ENCODE data around the gene OMP. TPM values are rescaled to one million over a fixed set of nuclear protein-coding genes. Genes with fewer than 3 reads are reported as not detected.

OMP gene
- total RNA-seq, 2 experiments from 2014 or later, result not detected

DNA sequence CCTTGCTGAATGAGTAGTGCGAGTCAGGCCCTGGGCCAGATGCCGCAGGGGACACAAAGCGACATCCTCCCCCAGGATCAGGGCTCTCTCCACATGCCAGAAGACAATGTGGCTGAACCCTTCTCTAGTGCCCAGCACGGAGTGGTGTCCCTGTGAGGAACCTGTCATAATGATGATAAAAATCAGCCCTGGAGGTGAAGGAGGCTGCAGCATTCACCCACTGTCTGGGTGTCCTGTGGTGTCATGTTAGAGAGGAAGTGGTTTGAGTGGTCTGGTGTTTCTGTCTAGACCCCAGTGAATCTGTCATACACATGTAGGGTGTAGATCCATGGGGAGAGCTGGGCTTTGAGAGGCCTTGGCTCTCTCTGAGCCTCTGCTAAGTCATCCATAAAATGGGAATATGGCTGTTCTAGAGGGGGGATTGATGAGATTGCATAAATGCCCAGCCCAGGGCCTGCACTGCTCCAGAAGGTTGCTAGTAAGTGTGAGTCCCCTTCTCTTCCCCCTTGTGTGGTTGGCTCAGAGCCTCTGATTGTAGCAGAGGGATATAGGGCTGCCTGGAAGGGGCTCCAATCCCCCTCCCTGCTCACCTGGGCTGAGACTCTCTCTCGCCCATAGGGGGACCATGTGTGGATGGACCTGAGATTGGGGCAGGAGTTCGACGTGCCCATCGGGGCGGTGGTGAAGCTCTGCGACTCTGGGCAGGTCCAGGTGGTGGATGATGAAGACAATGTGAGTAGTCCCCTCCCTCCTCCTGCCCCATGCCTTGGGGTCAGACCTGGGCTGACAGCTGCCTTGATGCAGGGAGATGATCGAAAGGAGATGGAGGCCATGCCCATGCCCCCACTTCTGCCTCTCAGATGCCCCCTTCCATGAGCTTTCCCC lies 39.7 kb downstream of the OMP start:
- ChIA-PET CTCF (interaction anchor here (1.9 kb wide), 1 partner anchor 15 kb away, joined by 6 read pairs; no protein-coding TSS in a partner anchor), POLR2A (no interaction called here)

DNA sequence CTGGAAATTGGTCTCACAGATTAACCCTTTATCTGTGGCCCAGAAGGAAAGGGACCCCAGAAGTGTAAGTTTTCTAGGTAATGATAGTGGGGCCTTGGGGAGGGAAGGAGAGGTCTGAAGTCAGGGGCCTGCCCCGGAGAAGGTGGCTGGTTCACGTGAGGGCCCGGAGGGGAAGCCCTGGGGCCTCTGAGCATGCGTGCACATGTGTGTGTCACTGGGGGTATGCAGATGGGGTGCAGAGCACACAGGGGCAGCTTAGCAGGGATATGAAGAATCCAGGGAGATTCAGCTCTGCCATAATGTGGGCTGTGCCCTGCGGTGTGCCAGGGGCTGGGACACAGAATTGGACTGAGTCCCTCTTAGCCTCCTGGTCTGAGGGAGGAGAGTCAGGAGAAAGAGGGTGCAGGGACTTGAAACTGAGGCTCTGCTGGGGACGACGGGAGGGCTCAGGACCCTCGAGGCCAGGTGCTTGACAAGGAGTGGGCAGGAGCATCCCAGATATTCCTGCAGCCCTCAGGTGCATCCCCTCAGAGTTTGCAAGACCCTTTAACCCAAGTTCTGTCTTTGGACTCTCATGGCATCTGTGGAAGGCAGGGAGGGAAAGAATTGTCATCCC lies 40.9 kb downstream of the OMP start:
- ChIA-PET POLR2A (no interaction called here), CTCF (no interaction called here)

DNA sequence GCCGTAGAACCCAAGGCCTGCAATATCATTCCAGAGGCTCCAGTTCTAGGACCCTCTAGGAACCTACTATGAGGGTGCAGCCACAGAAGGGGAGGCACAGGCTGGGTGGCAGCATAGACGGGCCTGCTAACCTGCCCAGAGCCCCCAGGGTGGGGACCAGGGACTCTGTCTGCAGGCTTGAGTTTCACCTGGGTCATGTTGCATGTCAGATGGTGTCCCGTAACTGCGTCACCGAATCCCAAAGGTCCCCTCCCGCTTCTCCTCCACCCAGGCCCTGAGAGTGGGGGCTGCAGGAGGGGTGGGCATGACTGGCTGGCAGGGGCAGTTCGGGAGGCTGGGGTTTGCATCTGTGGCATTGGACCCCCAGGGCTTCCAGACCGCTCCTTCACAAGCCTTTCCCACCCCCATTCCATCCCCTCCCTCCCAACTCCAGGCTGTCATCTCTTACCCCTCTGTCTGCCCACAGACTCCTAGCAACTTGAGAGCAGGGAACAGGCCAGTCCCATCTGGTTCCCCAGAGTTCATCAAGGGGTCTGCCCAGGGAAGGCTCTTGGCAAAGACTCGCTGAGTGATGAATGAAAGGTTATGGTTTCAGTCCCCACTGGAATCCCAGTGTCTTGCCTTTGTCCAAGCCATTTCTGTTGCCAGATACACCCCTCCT lies 41.7 kb downstream of the OMP start:
- ChIA-PET POLR2A (no interaction called here), CTCF (interaction anchor here (1.3 kb wide), 1 partner anchor 17 kb away, joined by 5 read pairs; no protein-coding TSS in a partner anchor)

DNA sequence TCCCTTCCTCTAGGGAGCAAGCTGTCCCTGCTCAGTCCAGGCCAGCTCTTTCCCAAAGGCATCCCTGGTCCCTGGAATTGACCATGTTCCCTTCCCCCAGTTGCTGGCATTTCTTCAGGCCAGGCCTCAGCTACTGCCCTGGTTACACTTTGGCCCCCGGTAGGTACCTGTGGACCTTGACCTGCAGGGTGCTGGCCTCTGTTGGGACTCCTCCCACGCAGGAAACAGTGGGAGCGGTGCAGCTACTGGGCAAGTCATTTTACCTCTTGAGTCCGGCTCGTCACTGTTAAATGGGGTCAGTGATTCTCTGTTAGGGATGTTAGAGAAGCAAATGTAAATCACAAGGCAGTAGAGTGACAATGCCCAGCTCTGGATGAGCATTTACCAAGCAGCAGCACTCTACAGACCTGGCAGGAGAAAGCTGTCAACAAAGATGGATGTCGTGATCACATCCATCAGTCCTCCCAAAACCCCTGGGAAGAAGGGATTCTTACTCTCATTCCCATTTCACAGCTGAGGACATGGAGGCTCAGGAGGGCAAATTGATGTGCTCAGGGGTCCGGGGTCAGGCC lies 42.3 kb downstream of the OMP start:
- CTCF ChIA-PET, result interaction anchor here (1.3 kb wide), 1 partner anchor 18 kb away, joined by 5 read pairs; no protein-coding TSS in a partner anchor
- POLR2A ChIA-PET, result no interaction called here

DNA sequence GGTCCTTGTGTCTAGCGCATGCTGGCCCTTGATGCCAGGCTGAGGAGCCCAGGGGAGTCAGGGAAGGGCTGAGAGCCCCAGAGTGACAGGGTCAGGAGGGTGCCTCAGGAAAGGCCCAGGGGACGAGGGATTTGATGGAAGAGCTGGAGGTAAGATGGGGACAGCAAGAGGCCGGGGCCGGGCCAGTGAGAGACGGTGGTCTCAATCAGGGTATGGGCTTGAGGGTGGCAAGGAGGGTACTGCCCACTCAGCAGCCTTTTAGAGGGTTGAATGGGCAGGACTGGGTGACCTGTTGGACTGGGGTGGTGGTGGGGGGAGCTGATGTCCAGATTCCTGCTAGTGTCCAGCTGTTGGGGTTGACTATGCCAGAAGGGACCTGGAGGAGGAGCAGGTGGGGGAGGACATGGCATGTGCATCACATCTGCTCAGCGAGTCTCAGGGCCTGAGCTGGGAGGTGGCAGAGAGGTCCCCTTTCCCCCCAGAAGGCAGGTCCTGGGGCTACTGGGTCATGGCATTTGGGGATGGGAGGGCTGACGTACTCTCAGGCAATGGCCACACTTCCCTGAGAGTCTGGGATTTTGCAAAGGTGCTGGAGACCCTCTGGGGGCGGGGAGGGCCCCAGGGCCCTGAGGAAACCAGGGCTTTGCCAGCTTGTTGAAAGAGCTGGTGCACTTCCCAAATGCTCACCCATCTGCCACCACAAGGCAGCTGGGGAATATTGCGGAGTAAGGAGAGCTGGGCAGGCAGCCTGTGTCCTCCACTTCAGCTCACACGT lies 43.8 kb downstream of the OMP start:
- ChIA-PET POLR2A (no interaction called here), CTCF (interaction anchor here (1.3 kb wide), 1 partner anchor 19 kb away, joined by 5 read pairs; the partner anchor contains the start of gene MYO7A)

DNA sequence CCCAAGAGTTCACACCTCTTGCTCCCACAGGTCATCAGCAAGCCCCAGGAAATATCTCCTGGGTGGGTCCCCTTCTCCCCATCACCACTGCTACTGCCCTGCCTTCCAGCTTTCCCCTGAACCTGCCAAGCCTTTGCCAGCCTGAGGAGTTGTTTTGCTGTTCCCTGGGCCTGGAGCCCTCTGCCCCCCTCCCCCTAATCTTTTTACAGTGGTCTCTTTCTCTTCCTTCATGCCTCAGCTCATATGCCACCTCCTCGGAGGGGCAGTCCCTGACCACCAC lies 44.3 kb downstream of the OMP start:
- ChIA-PET POLR2A (no interaction called here), CTCF (interaction anchor here (1.3 kb wide), 1 partner anchor 19 kb away, joined by 5 read pairs; the partner anchor contains the start of gene MYO7A)

DNA sequence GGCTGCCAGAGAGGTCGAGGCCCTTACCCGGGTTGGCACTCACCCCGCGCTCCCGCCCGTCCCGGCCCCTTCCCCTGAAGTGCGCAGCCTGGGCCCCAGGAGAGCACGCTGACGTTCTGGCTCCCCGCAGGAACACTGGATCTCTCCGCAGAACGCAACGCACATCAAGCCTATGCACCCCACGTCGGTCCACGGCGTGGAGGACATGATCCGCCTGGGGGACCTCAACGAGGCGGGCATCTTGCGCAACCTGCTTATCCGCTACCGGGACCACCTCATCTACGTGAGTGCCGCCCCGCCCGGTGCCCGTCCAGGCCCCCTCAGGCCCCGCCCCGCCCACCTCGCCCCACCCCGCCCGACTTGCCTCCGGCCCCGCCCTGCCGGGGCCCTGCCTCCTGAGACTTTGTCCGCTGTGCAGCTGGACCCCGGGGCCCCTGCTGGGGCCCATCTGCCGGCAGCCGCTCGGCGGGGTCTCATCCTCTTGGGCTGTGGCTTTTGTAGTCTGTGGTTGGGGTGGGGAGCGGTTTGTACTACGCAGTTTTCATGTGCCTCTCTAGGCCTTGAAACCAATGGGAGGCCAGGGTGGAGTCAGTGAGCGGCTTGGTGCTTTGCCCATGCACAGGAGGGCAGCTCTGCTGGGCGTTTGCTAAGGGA lies 45.2 kb downstream of the OMP start:
- ChIA-PET POLR2A (no interaction called here), CTCF (interaction anchor here (0.6 kb wide), 1 partner anchor 591 kb away, joined by 3 read pairs; no protein-coding TSS in a partner anchor)

DNA sequence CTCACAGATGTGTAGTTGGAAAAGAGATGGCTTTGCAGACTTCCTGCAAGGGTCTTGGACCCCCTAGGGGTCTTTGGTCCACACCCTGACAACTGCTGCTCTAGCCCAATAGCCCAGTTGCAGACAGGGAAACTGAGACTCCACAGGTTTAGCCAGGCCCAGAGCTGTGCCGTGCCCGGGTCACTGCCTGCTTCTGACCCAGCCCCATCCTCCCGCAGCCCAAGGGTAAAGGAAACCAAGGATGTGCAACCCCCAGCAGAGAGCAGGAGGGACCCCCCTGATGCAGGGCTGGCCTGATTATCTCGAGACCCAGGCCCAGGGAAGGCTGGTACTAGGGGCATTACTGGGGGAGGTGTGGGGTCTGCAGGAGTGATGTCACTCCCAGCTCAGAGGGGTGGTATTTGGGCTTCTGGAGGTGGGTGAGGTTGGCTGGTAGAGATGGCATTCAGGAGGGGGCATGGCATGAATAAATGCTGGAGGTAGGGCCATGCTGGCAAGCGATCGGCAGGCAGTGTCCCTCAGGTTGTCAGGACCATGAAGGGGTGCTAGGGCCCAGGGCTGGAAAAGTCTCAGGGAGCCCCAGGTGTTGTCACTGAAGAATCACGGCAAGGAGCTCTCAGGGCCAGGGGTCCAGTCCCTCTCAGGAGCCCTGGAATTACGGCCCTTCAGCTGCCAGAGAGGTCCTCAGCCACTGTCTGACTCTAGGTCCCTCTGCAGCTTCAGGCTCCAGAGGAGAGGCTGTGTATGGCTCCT lies 46.5 kb downstream of the OMP start:
- ChIA-PET POLR2A (no interaction called here), CTCF (interaction anchor here (1.0 to 2.0 kb wide), 3 partner anchors 19 to 39 kb away, joined by 3 to 8 read pairs (median 4); partner anchors contain the start of gene MYO7A)

DNA sequence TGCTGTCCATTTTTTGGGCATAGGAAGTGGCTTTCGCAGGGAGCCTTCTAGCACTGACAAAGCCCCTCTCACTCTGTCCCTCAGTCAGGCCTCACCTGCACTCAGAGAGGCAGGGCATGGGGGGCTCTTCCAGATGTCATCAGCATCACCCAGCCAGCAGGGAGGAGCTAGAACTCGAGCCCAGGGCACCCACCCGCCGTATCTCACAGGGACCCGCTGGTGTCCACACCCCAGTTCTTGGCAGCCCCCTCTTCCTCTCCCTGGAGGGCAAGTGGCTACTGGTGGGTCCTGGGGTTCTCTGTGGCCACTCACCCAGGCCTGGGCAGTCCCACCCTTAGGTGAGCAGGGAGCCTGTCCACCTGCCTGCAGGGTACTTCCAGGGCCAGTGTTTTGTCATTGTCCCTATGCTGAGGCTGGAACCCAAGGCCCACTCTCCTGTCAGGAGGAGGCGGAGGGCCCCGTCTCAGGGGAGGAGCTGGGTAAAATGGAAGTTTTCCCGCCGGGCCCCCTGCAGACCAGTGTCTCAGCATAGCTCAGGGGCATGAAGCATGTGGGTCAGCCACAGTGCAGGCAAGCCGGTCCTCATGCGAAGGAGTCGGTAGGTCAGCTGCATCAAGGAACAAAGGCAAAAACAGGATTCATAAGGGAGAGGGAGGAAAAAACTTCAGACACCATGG lies 47.2 kb downstream of the OMP start:
- CTCF ChIA-PET, result interaction anchor here (1.7 to 2.0 kb wide), 2 partner anchors 22 to 38 kb away, joined by 4 to 8 read pairs; partner anchors contain the start of gene MYO7A

DNA sequence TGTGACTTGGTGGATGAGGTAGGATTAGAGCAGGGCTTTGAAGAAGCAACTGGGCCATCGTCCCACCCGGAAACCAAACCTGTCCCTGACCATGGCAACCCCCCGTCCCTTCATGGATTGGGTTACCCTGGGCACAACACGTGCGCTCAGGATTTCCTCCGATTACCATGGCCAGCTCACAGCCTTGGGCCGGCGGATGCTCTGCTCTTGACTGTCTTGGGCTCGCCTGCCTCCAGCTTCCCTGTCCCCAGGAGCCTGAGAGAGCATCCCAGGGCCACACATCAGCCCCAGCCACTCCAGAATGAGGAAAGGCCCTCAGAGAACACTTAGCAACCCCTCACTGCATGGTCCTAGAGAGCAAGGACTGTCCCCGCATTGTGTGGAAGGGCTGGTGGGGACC lies 48.2 kb downstream of the OMP start:
- ChIA-PET POLR2A (no interaction called here), CTCF (interaction anchor here (0.6 to 2.0 kb wide), 3 partner anchors 23 to 423 kb away, joined by 3 to 8 read pairs (median 5); partner anchors contain the start of gene MYO7A)

More for the DNA sequence above, 47.2 kb downstream of the OMP start:
- POLR2A ChIA-PET, result no interaction called here

DNA sequence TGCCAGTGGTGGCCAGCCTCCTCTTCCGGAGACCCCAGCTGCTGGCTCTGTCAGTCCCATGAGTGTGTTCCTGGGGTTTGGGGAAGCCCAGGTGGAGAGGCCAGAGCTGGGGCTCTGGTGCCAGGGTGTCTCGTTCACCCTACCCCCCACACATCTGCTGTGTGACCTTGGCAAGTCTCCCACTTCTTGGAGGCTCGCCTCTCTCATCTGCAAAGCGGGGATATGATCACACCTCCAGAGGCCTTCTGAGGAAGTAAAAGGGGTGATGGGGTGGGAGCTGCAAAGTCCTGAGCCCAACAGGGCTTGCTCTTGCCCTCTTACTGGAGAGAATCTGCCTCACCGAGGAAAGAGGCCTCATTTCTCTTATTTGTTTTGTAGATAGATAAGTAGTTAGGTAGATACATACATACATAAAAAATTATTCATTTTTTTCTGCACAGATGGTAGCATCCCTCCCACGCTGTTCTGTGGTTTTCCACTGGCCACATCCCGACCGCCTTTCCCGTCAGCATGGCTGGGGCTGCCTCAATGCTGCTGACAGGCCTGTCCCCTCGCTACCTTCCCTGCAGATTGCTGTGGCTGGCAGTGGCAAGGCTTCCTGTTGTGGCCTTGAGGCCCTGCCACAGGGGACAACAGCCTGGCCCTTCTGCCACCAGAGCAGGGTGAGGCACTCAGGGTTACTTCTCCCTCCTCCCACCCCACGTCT lies 49.3 kb downstream of the OMP start:
- CTCF ChIA-PET, result interaction anchor here (1.0 to 1.2 kb wide), 2 partner anchors 25 to 60 kb away, joined by 3 to 4 read pairs; no protein-coding TSS in a partner anchor
- POLR2A ChIA-PET, result no interaction called here

DNA sequence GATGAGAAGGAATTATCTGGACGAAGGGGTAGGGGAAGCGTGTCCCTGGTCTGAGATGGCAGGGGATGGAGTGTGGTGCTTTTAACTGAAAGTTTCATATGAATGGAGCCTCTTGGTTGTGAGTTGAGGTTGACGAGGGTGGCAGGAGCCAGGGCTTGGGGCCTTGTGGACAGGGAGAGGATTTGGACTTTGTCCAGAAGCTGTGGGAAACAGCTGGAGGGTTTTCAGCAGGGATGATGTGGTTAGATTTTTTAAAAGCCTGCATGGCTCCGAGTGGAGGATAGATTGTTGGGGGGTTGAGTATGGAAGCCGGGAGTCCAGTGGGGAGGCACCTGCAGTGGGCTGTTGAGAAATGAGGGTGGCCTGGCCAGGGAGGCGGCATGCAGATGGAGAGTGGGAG lies 50.2 kb downstream of the OMP start:
- ChIA-PET CTCF (interaction anchor here (4.0 kb wide), 1 partner anchor 25 kb away, joined by 12 read pairs; the partner anchor contains the start of gene MYO7A), POLR2A (no interaction called here)

Other genes starting within 250 kb of the OMP start
- gene ACER3, start 241.9 kb upstream of the OMP start, total RNA-seq, result 10 to 100 TPM; 15.3 to 15.5 TPM
- gene B3GNT6, start 68.4 kb upstream of the OMP start, total RNA-seq, result not detected
- gene CAPN5, start 35.9 kb upstream of the OMP start, total RNA-seq, result 1 to 10 TPM in 1 of 2 experiments, under 1 TPM in 1; 0.99 to 1.0 TPM
- gene MYO7A, start 25.4 kb downstream of the OMP start, total RNA-seq, result under 1 TPM in 1 of 2 experiments, not detected in 1; 0.06 TPM
- gene GDPD4, start 198.8 kb downstream of the OMP start, total RNA-seq, result not detected